ENCODE measurements around the gene TMEM98.
A peak's percentile ranks its signal among the peaks of the same experiment; 100 is the strongest.
"Not testable (repeated sequence)": the region's sequence is repeated elsewhere in the genome, so short reads cannot be mapped to it uniquely, and the experiment has no call there.

The TMEM98 gene

GRCh38 chr17:32927724-32928585 is at the start of gene TMEM98:
TMEM98 (plus strand) TSS chr17:32928153; CDS start chr17:32931529, 3,376 bp downstream.
- no peak for DNase-seq (ENCODE audit: low read depth)
- no peak for TF ChIP-seq CTCF (conservative IDR thresholded peaks at IDR 0.05; ENCODE audit: low read depth, low read length)
- H3K4me3 ChIP-seq (ENCODE audit: low read depth, low read length) = peak within 1 kb of the TSS; percentile 68

GRCh38 chr17:32878211-32878610 is 49.7 kb upstream of the TMEM98 start:
- H3K4me3 ChIP-seq (ENCODE audit: low read depth, low read length) = no peak overlapping the region
- no peak for TF ChIP-seq CTCF (conservative IDR thresholded peaks at IDR 0.05; ENCODE audit: low read depth, low read length)
- peak; percentile 33 for DNase-seq (ENCODE audit: low read depth)

- TF ChIP-seq CTCF (conservative IDR thresholded peaks at IDR 0.05; ENCODE audit: low read depth, low read length) = no peak
- DNase-seq (ENCODE audit: low read depth) = no peak
- H3K4me3 ChIP-seq (ENCODE audit: low read depth, low read length) = no peak overlapping the region
These were observed 48.8 kb upstream of the TMEM98 start for GRCh38 chr17:32879134-32879533.

- no peak for DNase-seq (ENCODE audit: low read depth)
- H3K4me3 ChIP-seq (ENCODE audit: low read depth, low read length) = no peak overlapping the region
- no peak for TF ChIP-seq CTCF (conservative IDR thresholded peaks at IDR 0.05; ENCODE audit: low read depth, low read length)
These were observed 47.1 kb upstream of the TMEM98 start for GRCh38 chr17:32880671-32881453.

GRCh38 chr17:32882029-32882428 is 45.9 kb upstream of the TMEM98 start:
- DNase-seq (ENCODE audit: low read depth) = no peak
- no peak overlapping the region for H3K4me3 ChIP-seq (ENCODE audit: low read depth, low read length)
- TF ChIP-seq CTCF (conservative IDR thresholded peaks at IDR 0.05; ENCODE audit: low read depth, low read length) = no peak

GRCh38 chr17:32882734-32883133 is 45.2 kb upstream of the TMEM98 start:
- no peak for DNase-seq (ENCODE audit: low read depth)
- TF ChIP-seq CTCF (conservative IDR thresholded peaks at IDR 0.05; ENCODE audit: low read depth, low read length) = no peak
- H3K4me3 ChIP-seq (ENCODE audit: low read depth, low read length) = no peak overlapping the region

GRCh38 chr17:32886951-32887350 is 41.0 kb upstream of the TMEM98 start:
- DNase-seq (ENCODE audit: low read depth); H3K4me3 ChIP-seq (ENCODE audit: low read depth, low read length): not testable (repeated sequence)

GRCh38 chr17:32887410-32887809 is 40.5 kb upstream of the TMEM98 start:
- DNase-seq (ENCODE audit: low read depth); H3K4me3 ChIP-seq (ENCODE audit: low read depth, low read length): not testable (repeated sequence)

All from choroid plexus epithelial cell (primary cell).